Ureter (tissue), 1 donor: Measurements from ENCODE around the gene ZFP36L2. TPM values are rescaled to one million over a fixed set of nuclear protein-coding genes. Genes with fewer than 3 reads are reported as not detected.

Experiments used
- DNase-seq: peaks from one replicate; pipeline ENCODE4 v3.0.0-alpha.2; 2020; ENCODE audit warnings: low spot score
- total RNA-seq: library from RNA; stranded (reverse); gene quantifications from one replicate; pipeline ENCODE4 v1.2.4, GENCODE V29; 2023
- donor health status: DM: yes; HTN: yes; CAD: no.

ZFP36L2 gene
- total RNA-seq, 1 donor from 2014 or later = 149 TPM

DNA sequence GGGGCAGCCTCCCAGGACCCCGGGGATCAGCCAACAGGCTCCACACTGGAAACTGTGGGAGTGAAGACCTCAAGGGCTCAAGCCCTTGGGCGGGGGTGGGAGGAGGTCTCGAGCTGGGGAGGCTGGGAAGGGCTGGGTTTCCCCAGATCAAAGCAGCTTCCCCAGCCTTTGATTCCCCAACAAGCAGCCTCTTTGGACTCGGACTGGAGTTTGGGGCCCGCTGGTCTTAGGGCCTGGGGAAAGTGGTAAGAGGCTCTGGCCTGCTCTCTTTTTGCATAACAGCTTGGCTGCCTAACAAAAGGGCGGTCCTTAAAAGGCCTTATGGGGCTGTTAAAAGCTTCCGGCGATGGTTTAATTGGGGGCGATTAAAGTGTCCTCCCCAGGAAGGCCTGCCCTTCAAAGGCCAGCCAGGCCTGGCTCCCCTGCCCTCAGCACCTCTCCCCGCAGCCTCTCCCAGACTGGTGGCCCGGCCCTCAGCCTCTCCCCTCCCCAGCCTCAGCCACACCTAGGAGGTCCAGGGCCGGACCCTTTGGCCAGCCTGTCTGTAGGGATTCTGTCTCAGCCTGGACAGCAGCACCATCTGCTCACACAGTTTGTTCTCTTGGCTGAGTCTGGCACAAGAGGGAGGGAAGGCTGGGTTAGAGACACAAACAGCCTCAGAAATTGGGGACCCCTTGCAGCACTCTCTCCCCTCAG is 39.6 kb downstream of the ZFP36L2 start:
- peak; percentile 55 for DNase-seq

DNA sequence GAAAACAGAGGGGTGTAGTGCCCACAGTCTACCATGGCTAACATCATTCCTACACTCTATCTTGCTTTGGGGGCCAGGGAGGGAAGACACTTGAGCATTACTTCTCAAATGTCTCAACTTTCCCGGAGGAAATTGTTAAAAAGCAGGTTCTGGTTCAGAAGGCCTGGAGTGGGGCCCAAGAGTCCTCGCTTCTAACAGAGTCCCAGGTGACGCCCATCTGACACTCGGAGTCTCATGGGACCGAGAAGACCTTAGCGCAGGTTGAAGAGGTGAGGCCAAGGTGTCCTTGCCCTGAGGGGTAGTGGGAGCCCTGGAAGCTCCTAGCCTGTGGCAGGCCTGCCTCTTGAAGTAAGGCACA is 40.1 kb downstream of the ZFP36L2 start:
- DNase-seq = no peak

GRCh38 chr2:43185146-43185545 is 41.3 kb downstream of the ZFP36L2 start:
- DNase-seq = no peak

DNA sequence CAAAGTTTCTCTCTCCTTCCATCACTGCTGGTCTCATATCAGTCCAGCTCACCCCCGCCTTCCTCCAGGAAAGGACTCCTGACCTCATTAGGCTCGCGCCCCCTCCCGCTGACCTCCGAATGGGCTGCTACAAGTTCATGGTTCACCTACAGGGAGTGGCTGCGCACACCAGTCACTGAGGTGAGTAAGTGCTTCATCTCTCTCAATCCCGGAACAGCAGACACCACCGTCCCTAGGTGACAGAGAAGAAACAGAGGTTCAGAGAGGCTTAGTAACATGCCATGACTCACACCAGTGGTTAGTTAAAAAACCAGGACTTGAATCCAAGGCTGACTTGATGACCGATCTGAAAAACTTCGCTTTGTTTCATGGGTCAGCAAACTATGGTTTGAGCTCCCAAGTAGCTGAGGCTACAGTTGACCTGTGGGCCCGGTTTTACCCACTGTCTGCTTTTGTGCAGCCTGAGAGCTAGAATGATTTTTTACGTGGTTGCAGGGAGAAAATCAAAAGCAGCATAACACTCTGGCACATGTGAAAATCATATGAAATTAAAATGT is 42.0 kb downstream of the ZFP36L2 start:
- no peak for DNase-seq

DNA sequence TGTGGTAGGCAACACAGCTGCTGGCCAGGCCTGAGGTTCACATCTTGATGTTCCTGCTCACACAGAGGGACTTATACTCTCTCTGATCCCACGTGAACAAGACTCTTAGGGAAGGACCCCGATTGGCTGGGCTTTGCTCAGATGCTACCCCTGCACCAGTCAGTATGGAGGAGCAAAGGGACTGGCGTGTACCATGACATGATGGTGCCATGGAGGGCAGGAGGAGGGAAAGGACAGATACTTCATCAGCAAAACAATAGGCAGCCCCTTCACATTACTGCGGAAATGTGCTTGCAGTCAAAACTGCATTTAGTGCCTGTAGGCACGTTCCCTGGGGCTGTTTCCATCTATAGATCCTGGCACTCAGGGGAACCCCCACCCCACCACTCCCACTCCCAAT is 42.7 kb downstream of the ZFP36L2 start:
- DNase-seq = no peak

- no peak for DNase-seq
Observed at GRCh38 chr2:43180897-43181296, 45.5 kb downstream of the ZFP36L2 start.

GRCh38 chr2:43179942-43180341 is 46.5 kb downstream of the ZFP36L2 start:
- no peak for DNase-seq

- peak; percentile 87 for DNase-seq
Observed at GRCh38 chr2:43178602-43179542, 47.5 kb downstream of the ZFP36L2 start.

DNA sequence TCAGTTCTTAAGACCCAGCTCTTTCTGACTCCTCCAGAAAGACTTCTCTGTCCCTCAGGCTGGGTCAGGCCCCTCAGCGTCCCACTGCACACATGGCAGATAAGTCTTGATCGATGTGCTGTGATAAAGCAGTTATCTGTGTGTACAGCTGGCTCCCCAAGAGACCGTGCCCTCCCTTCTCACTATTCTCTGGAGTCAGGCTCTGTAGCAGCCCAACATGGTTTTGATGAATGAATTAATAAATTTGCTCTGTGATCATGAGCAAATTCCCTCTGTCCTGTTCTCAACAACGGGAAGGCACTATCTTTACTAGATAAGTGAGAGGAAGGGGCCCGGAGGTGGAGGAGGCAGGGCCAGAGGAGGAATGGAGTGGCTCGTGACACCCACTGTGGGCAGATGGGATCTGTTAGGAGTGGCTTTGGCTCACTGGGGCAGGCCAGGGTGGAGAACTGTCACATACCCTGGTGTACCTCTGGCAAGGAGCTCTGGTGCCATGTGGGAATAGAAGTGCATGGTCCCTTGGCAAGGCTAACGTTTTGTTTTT is 48.3 kb downstream of the ZFP36L2 start:
- DNase-seq = no peak

GRCh38 chr2:43176449-43176848 is 50.0 kb downstream of the ZFP36L2 start:
- DNase-seq = no peak

- DNase-seq = no peak
Observed at GRCh38 chr2:43175876-43176275, 50.5 kb downstream of the ZFP36L2 start.

DNA sequence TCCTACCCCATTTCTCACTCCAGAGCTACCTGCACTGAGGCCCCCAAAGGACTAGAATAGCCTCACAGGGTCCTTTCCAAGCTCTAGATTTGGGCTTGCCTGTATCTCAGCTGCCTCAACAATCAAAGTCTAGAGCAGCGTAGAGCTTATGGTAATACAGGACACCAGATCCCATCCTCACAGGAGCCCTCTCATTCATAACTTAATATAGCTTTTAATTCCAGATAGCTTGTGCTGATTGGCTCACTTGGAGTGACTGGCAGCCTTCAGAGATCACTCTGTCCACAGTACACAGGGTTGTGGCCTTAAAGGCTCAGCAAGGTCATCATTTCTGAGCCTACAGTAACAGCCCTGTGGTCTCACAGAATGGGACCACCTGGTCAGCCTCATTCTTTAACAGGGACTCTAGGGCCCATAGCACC is 51.4 kb downstream of the ZFP36L2 start:
- DNase-seq = no peak

- no peak for DNase-seq
Observed at GRCh38 chr2:43174368-43174916, 52.0 kb downstream of the ZFP36L2 start.
